ENCODE measurements around the gene MT1F.

DNA sequence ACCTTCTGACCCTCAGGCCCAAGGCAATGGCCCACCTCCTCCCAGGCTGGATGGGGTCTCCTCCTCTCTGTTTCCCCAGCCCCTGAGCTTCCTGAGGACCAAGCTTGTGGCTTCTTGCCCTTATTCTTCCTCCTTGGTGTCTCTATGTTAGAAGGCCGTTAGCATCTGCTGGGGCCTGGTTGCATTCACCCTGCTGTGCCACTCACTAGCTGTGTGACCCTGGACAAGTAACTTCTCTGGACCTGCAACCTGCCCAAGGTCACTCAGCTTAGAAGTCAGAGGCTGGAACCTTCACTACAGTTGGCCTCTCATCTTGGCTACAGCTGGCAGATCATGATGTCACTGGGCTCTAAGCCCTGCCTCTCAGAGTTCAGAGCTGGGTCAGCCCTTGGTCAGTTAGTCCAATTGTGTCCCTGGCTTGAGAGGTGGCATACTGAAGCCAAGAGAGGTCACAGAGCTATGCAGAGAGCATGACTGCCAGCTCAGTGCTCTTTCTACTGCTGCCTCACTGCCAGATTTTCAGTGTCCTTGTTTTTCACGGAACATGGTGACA lies 46.4 kb upstream of the MT1F start:
- TF ChIP-seq, protein P1, sequence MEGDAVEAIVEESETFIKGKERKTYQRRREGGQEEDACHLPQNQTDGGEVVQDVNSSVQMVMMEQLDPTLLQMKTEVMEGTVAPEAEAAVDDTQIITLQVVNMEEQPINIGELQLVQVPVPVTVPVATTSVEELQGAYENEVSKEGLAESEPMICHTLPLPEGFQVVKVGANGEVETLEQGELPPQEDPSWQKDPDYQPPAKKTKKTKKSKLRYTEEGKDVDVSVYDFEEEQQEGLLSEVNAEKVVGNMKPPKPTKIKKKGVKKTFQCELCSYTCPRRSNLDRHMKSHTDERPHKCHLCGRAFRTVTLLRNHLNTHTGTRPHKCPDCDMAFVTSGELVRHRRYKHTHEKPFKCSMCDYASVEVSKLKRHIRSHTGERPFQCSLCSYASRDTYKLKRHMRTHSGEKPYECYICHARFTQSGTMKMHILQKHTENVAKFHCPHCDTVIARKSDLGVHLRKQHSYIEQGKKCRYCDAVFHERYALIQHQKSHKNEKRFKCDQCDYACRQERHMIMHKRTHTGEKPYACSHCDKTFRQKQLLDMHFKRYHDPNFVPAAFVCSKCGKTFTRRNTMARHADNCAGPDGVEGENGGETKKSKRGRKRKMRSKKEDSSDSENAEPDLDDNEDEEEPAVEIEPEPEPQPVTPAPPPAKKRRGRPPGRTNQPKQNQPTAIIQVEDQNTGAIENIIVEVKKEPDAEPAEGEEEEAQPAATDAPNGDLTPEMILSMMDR (IDR thresholded peaks at IDR 0.05; ENCODE audit: insufficient read depth, low read length, poor library complexity, severe bottlenecking): no peak
- TF ChIP-seq EZH2phosphoT487 (conservative IDR thresholded peaks at IDR 0.05; ENCODE audit: low read length): no peak
